ENCODE results near the gene MGAM2. TPM values are rescaled to one million over a fixed set of nuclear protein-coding genes. Genes with fewer than 3 reads are reported as not detected.

MGAM2 gene
- total and polyA plus RNA-seq, 5 donors, result 0.02 to 0.19 (median 0.13) TPM; not detected in 1

GRCh38 chr7:142177869-142178268, 66.4 kb downstream of the MGAM2 start:
- ATAC-seq, result no peak
- Histone ChIP-seq H3K27ac (ENCODE audit: low read length) (no peak overlapping the region), H3K4me3 (ENCODE audit: low read length) (no peak overlapping the region), H3K27me3 (ENCODE audit: control insufficient read depth, insufficient read depth) (no peaks in the 10 kb centered on the region), H3K4me1 (ENCODE audit: control insufficient read depth, insufficient read depth, low read length) (no peaks in the 10 kb centered on the region), H3K9me3 (ENCODE audit: control insufficient read depth, low read length) (no peaks in the 10 kb centered on the region)
- intact Hi-C loops (cut with DNase I), result no loop called here
- DNase-seq, result no peak

GRCh38 chr7:142180426-142180825, 68.9 kb downstream of the MGAM2 start:
- no peak for DNase-seq
- ATAC-seq, result no peak
- intact Hi-C loops (cut with DNase I), result loop anchor here in 2 of 4 donors (10.0 kb wide), 1 partner anchor 206 kb away; the partner anchor contains the start of gene TAS2R38 (in 2 of the 2)
- Histone ChIP-seq H3K27ac (ENCODE audit: low read length) (no peak overlapping the region), H3K27me3 (ENCODE audit: control insufficient read depth, insufficient read depth) (no peaks in the 10 kb centered on the region), H3K4me1 (ENCODE audit: control insufficient read depth, insufficient read depth, low read length) (no peaks in the 10 kb centered on the region), H3K9me3 (ENCODE audit: control insufficient read depth, low read length) (no peaks in the 10 kb centered on the region), H3K4me3 (ENCODE audit: low read length) (no peak overlapping the region)
- WGBS, result 81% methylated on average over 1 of the region's 1 CpG

GRCh38 chr7:142181211-142181610, 69.7 kb downstream of the MGAM2 start:
- 82% methylated on average over 2 of the region's 2 CpGs for WGBS
- Histone ChIP-seq H3K9me3 (ENCODE audit: control insufficient read depth, low read length) (no peaks in the 10 kb centered on the region), H3K27ac (ENCODE audit: low read length) (no peak overlapping the region), H3K27me3 (ENCODE audit: control insufficient read depth, insufficient read depth) (no peaks in the 10 kb centered on the region), H3K4me3 (ENCODE audit: low read length) (no peak overlapping the region), H3K4me1 (ENCODE audit: control insufficient read depth, insufficient read depth, low read length) (no peaks in the 10 kb centered on the region)
- DNase-seq, result no peak
- ATAC-seq, result no peak
- intact Hi-C loops (cut with DNase I), result loop anchor here in 2 of 4 donors (10.0 kb wide), 1 partner anchor 206 kb away; the partner anchor contains the start of gene TAS2R38 (in 2 of the 2)

GRCh38 chr7:142181966-142182365, 70.4 kb downstream of the MGAM2 start:
- Histone ChIP-seq H3K4me3 (ENCODE audit: low read length) (no peak overlapping the region), H3K9me3 (ENCODE audit: control insufficient read depth, low read length) (no peaks in the 10 kb centered on the region), H3K27me3 (ENCODE audit: control insufficient read depth, insufficient read depth) (no peaks in the 10 kb centered on the region), H3K4me1 (ENCODE audit: control insufficient read depth, insufficient read depth, low read length) (no peaks in the 10 kb centered on the region), H3K27ac (ENCODE audit: low read length) (no peak overlapping the region)
- DNase-seq (no peak), ATAC-seq (no peak)
- 78% methylated on average over 1 of the region's 1 CpG for WGBS
- intact Hi-C loops (cut with DNase I), result loop anchor here in 2 of 4 donors (10.0 kb wide), 1 partner anchor 207 kb away; the partner anchor contains the start of gene TAS2R38 (in 2 of the 2)

GRCh38 chr7:142185069-142185468, 73.6 kb downstream of the MGAM2 start:
- DNase-seq (no peak), ATAC-seq (no peak)
- no peaks in the 10 kb centered on the region for H3K9me3 ChIP-seq (ENCODE audit: control insufficient read depth, low read length)
- no peaks in the 10 kb centered on the region for H3K4me1 ChIP-seq (ENCODE audit: control insufficient read depth, insufficient read depth, low read length)
- WGBS, result 64% methylated on average over 3 of the region's 3 CpGs
- no peak overlapping the region for H3K4me3 ChIP-seq (ENCODE audit: low read length)
- no peak overlapping the region for H3K27ac ChIP-seq (ENCODE audit: low read length)
- H3K27me3 ChIP-seq (ENCODE audit: control insufficient read depth, insufficient read depth), result no peaks in the 10 kb centered on the region
- intact Hi-C loops (cut with DNase I), result loop anchor here in 2 of 4 donors (10.0 kb wide), 1 partner anchor 210 kb away; the partner anchor contains the start of gene TAS2R38 (in 2 of the 2)

- WGBS, result 37% methylated on average over 5 of the region's 5 CpGs
- Histone ChIP-seq H3K27me3 (ENCODE audit: control insufficient read depth, insufficient read depth) (no peaks in the 10 kb centered on the region), H3K27ac (ENCODE audit: low read length) (no peak overlapping the region), H3K4me3 (ENCODE audit: low read length) (no peak overlapping the region), H3K4me1 (ENCODE audit: control insufficient read depth, insufficient read depth, low read length) (no peaks in the 10 kb centered on the region), H3K9me3 (ENCODE audit: control insufficient read depth, low read length) (no peaks in the 10 kb centered on the region)
- ATAC-seq (no peak), DNase-seq (no peak)
- intact Hi-C loops (cut with DNase I), result loop anchor here in 2 of 4 donors (10.0 kb wide), 1 partner anchor 211 kb away; the partner anchor contains the start of gene TAS2R38 (in 2 of the 2)
These were observed 74.3 kb downstream of the MGAM2 start for GRCh38 chr7:142185801-142186200.

- Histone ChIP-seq H3K4me3 (ENCODE audit: low read length) (no peak overlapping the region), H3K4me1 (ENCODE audit: control insufficient read depth, insufficient read depth, low read length) (no peaks in the 10 kb centered on the region), H3K27me3 (ENCODE audit: control insufficient read depth, insufficient read depth) (no peaks in the 10 kb centered on the region), H3K27ac (ENCODE audit: low read length) (no peak overlapping the region), H3K9me3 (ENCODE audit: control insufficient read depth, low read length) (no peaks in the 10 kb centered on the region)
- intact Hi-C loops (cut with DNase I), result loop anchor here in 2 of 4 donors (10.0 kb wide), 1 partner anchor 213 kb away; the partner anchor contains the start of gene TAS2R38 (in 2 of the 2)
- ATAC-seq (no peak), DNase-seq (no peak)
- 28% methylated on average over 2 of the region's 2 CpGs for WGBS
These were observed 76.6 kb downstream of the MGAM2 start for GRCh38 chr7:142188154-142188553.

GRCh38 chr7:142188846-142189245, 77.3 kb downstream of the MGAM2 start:
- ATAC-seq (no peak), DNase-seq (no peak)
- intact Hi-C loops (cut with DNase I), result loop anchor here in 2 of 4 donors (10.0 kb wide), 1 partner anchor 214 kb away; the partner anchor contains the start of gene TAS2R38 (in 2 of the 2)
- no peaks in the 10 kb centered on the region for H3K9me3 ChIP-seq (ENCODE audit: control insufficient read depth, low read length)
- H3K27ac ChIP-seq (ENCODE audit: low read length), result no peak overlapping the region
- no peaks in the 10 kb centered on the region for H3K4me1 ChIP-seq (ENCODE audit: control insufficient read depth, insufficient read depth, low read length)
- H3K27me3 ChIP-seq (ENCODE audit: control insufficient read depth, insufficient read depth), result no peaks in the 10 kb centered on the region
- H3K4me3 ChIP-seq (ENCODE audit: low read length), result no peak overlapping the region

GRCh38 chr7:142194201-142194600, 82.7 kb downstream of the MGAM2 start:
- intact Hi-C loops (cut with DNase I), result no loop called here
- H3K4me1 ChIP-seq (ENCODE audit: control insufficient read depth, insufficient read depth, low read length), result no peaks in the 10 kb centered on the region
- 84% methylated on average over 4 of the region's 4 CpGs for WGBS
- H3K4me3 ChIP-seq (ENCODE audit: low read length), result no peak overlapping the region
- no peaks in the 10 kb centered on the region for H3K27me3 ChIP-seq (ENCODE audit: control insufficient read depth, insufficient read depth)
- DNase-seq (no peak), ATAC-seq (no peak)
- no peak overlapping the region for H3K27ac ChIP-seq (ENCODE audit: low read length)
- no peaks in the 10 kb centered on the region for H3K9me3 ChIP-seq (ENCODE audit: control insufficient read depth, low read length)

- intact Hi-C loops (cut with DNase I), result no loop called here
- DNase-seq (no peak), ATAC-seq (no peak)
- WGBS, result 73% methylated on average over 9 of the region's 9 CpGs
- H3K4me3 ChIP-seq (ENCODE audit: low read length), result no peak overlapping the region
- no peak overlapping the region for H3K27ac ChIP-seq (ENCODE audit: low read length)
- H3K9me3 ChIP-seq (ENCODE audit: control insufficient read depth, low read length), result no peaks in the 10 kb centered on the region
- no peaks in the 10 kb centered on the region for H3K27me3 ChIP-seq (ENCODE audit: control insufficient read depth, insufficient read depth)
- no peaks in the 10 kb centered on the region for H3K4me1 ChIP-seq (ENCODE audit: control insufficient read depth, insufficient read depth, low read length)
These were observed 84.7 kb downstream of the MGAM2 start for GRCh38 chr7:142196066-142196840.

- Histone ChIP-seq H3K4me3 (ENCODE audit: low read length) (no peak overlapping the region), H3K27me3 (ENCODE audit: control insufficient read depth, insufficient read depth) (no peaks in the 10 kb centered on the region), H3K9me3 (ENCODE audit: control insufficient read depth, low read length) (no peaks in the 10 kb centered on the region), H3K4me1 (ENCODE audit: control insufficient read depth, insufficient read depth, low read length) (no peaks in the 10 kb centered on the region), H3K27ac (ENCODE audit: low read length) (no peak overlapping the region)
- intact Hi-C loops (cut with DNase I), result no loop called here
- WGBS, result 76% methylated on average over 1 of the region's 1 CpG
- no peak for DNase-seq
- no peak for ATAC-seq
These were observed 88.7 kb downstream of the MGAM2 start for GRCh38 chr7:142200206-142200605.
